Neuronal stem cell (in vitro differentiated cells): Measurements from ENCODE around the gene DMD.

Experiments used
- DNase-seq: peaks from one replicate; pipeline ENCODE4 v3.0.0-alpha.2; 2013; ENCODE audit warnings: low spot score
- H2AFZ ChIP-seq: one replicate; pipeline ENCODE4 v1.6.1; 2013; ENCODE audit warnings: mild to moderate bottlenecking, low read length, inconsistent platforms
- H2AK5ac ChIP-seq: 2 replicates; pipeline ENCODE4 v1.6.1; 2013; ENCODE audit warnings: low read depth, mild to moderate bottlenecking, inconsistent platforms, low read length, moderate library complexity, mixed read lengths
- H2BK120ac ChIP-seq: 2 replicates; pipeline ENCODE4 v1.6.1; 2013; ENCODE audit warnings: low read depth, mild to moderate bottlenecking, inconsistent platforms, low read length, moderate library complexity, mixed read lengths
- H2BK12ac ChIP-seq: one replicate; pipeline ENCODE4 v1.6.1; 2013; ENCODE audit warnings: low read length, inconsistent platforms
- H2BK15ac ChIP-seq: 2 replicates; pipeline ENCODE4 v1.6.1; 2013; ENCODE audit warnings: mild to moderate bottlenecking, low read length, inconsistent platforms, mixed read lengths
- H2BK5ac ChIP-seq: one replicate; pipeline ENCODE4 v1.6.1; 2013; ENCODE audit warnings: inconsistent platforms, mild to moderate bottlenecking, low read length, moderate library complexity
- H3K14ac ChIP-seq: one replicate; pipeline ENCODE4 v1.6.1; 2013; ENCODE audit warnings: low read length, inconsistent platforms
- H3K18ac ChIP-seq: 2 replicates; pipeline ENCODE4 v1.6.1; 2013; ENCODE audit warnings: low read length, inconsistent platforms
- H3K23ac ChIP-seq: 2 replicates; pipeline ENCODE4 v1.6.1; 2013; ENCODE audit warnings: low read depth, mild to moderate bottlenecking, mixed read lengths, low read length, inconsistent platforms; ENCODE audit not compliant: poor library complexity
- H3K27ac ChIP-seq: replicated peaks from 3 replicates; pipeline ENCODE4 v1.5.1; 2013; ENCODE audit warnings: low read length, inconsistent platforms
- H3K27me3 ChIP-seq, 3 experiments: 2 replicates each; pipeline ENCODE4 v1.6.1; 2013; ENCODE audit warnings: low read length in 3 of 3, mild to moderate bottlenecking in 2 of 3, inconsistent platforms in 1 of 3, low read depth in 1 of 3, mixed read lengths in 1 of 3, moderate library complexity in 1 of 3; ENCODE audit not compliant: control insufficient read depth in 3 of 3, insufficient read depth in 3 of 3
- H3K36me3 ChIP-seq, 2 donors: replicated peaks in 1 of 2; 2 replicates each; pipeline ENCODE4 v1.6.1; 2013; ENCODE audit warnings: low read length in 2 of 2; ENCODE audit not compliant: control insufficient read depth in 2 of 2, insufficient read depth in 2 of 2
- H3K4ac ChIP-seq: 2 replicates; pipeline ENCODE4 v1.6.1; 2013; ENCODE audit warnings: inconsistent platforms, mild to moderate bottlenecking, low read length, moderate library complexity
- H3K4me1 ChIP-seq, 2 donors: 1 replicate in 1 of 2; 2 replicates in 1 of 2; pipeline ENCODE4 v1.6.1; 2013; ENCODE audit warnings: low read length in 2 of 2, low read depth in 1 of 2; ENCODE audit not compliant: control insufficient read depth in 2 of 2, insufficient read depth in 1 of 2
- H3K4me2 ChIP-seq: one replicate; pipeline ENCODE4 v1.6.1; 2013; ENCODE audit warnings: mild to moderate bottlenecking, low read length, inconsistent platforms; ENCODE audit not compliant: insufficient read depth, poor library complexity, severe bottlenecking
- H3K4me3 ChIP-seq, 2 donors: 2 replicates each; pipeline ENCODE4 v1.5.1; 2013; ENCODE audit warnings: low read length in 2 of 2, mild to moderate bottlenecking in 2 of 2, inconsistent platforms in 1 of 2, moderate library complexity in 1 of 2
- H3K79me1 ChIP-seq: one replicate; pipeline ENCODE4 v1.6.1; 2013; ENCODE audit warnings: low read depth, mild to moderate bottlenecking, inconsistent platforms, low read length, moderate library complexity
- H3K9ac ChIP-seq: one replicate; pipeline ENCODE4 v1.6.1; 2013; ENCODE audit warnings: mild to moderate bottlenecking, low read depth, low read length, inconsistent platforms; ENCODE audit not compliant: poor library complexity
- H3K9me3 ChIP-seq, 2 donors: replicated peaks in 1 of 2; 2 replicates each; pipeline versions ENCODE3 to v1.6.1; 2013; ENCODE audit warnings: low read length in 2 of 2, mild to moderate bottlenecking in 2 of 2, inconsistent platforms in 1 of 2, low read depth in 1 of 2, mixed read lengths in 1 of 2, moderate library complexity in 1 of 2; ENCODE audit not compliant: control insufficient read depth in 2 of 2, insufficient read depth in 1 of 2
- H4K8ac ChIP-seq: one replicate; pipeline ENCODE4 v1.6.1; 2013; ENCODE audit warnings: low read depth, mild to moderate bottlenecking, inconsistent platforms, low read length, moderate library complexity
- H4K91ac ChIP-seq: one replicate; pipeline ENCODE4 v1.6.1; 2013; ENCODE audit warnings: low read length, low read depth, mild to moderate bottlenecking, inconsistent platforms; ENCODE audit not compliant: poor library complexity
- WGBS, 2 donors: extraction: QIAGEN DNeasy Blood & Tissue Kit; methylation state at CpG; one replicate each; pipeline ENCODE4 v1.1.7; 2013; ENCODE audit warnings: missing lambda C conversion rate in 2 of 2, mixed read lengths in 1 of 2; ENCODE audit not compliant: insufficient read length in 2 of 2, insufficient replicate concordance in 1 of 2; ENCODE audit errors: extremely low coverage in 2 of 2; 5-methylcytosine and 5-hydroxymethylcytosine counted together

Gene DMD

DNA sequence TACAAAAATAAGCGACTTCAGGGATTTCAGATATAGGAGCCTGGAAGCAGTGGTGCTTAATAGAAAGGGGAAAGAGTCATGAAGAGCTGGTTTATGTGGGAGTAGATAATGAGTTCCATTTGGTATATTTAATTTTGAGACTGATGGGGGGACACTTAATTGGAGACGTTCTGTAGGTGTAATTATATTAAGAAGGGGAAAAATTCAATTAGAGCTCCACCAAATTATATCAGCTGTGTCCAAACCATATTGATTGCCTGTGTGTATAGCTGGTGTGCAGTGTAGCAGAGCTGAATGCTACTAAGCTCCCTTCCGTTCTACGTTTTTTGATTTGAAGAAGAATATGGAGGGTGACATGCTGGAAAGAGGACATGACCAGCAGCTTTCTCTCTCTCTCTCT, 282.3 kb downstream of the DMD start:
- no peak overlapping the region for H4K91ac ChIP-seq
- H2AK5ac ChIP-seq = no peak overlapping the region
- no CpG with 5 or more reads among the region's 4 CpGs for WGBS, 2 donors
- H2BK12ac ChIP-seq = no peak overlapping the region
- H3K14ac ChIP-seq = no peak overlapping the region
- no peaks in the 10 kb centered on the region for H3K9me3 ChIP-seq
- H3K27me3 ChIP-seq = no peaks in the 10 kb centered on the region
- H3K9ac ChIP-seq = no peak overlapping the region
- no peak overlapping the region for H3K18ac ChIP-seq
- no peaks in the 10 kb centered on the region for H3K79me1 ChIP-seq
- no peaks in the 10 kb centered on the region for H3K4me1 ChIP-seq
- H3K27ac ChIP-seq = no peak overlapping the region
- no peak overlapping the region for H2BK15ac ChIP-seq
- DNase-seq = no peak
- H2BK120ac ChIP-seq = no peak overlapping the region
- no peak overlapping the region for H3K4me3 ChIP-seq
- H3K4me2 ChIP-seq = no peak overlapping the region
- H3K36me3 ChIP-seq = no peaks in the 10 kb centered on the region
- no peak overlapping the region for H2BK5ac ChIP-seq
- no peak overlapping the region for H3K23ac ChIP-seq
- no peak overlapping the region for H2AFZ ChIP-seq
- no peak overlapping the region for H3K4ac ChIP-seq
- H4K8ac ChIP-seq = no peak overlapping the region

DNA sequence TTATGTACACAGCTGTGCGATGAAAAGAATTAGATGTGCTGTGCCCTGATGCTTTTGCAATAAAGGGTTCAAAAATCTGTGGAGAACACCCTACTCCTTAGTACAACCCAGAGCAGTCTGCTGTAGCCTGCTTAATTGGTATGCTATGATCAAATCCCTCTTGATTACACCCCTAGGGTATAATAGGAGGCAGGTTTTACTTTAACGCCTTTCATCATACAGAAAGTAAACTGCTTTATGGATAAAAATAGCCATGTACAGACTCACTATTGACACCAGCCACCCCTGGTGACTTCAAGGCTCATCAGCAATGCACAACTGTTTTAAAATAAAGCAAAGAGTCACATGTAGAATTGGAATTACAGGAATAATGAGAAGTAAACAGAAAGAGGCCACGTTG, 315.3 kb downstream of the DMD start:
- H4K91ac ChIP-seq = no peak overlapping the region
- no peak overlapping the region for H2AFZ ChIP-seq
- H2BK5ac ChIP-seq = no peak overlapping the region
- no peak overlapping the region for H4K8ac ChIP-seq
- H2BK15ac ChIP-seq = no peak overlapping the region
- H3K36me3 ChIP-seq = no peaks in the 10 kb centered on the region
- H3K4ac ChIP-seq = no peak overlapping the region
- no peak overlapping the region for H3K4me3 ChIP-seq
- no peak overlapping the region for H3K23ac ChIP-seq
- H2AK5ac ChIP-seq = no peak overlapping the region
- WGBS, 2 donors = no CpG with 5 or more reads among the region's 3 CpGs
- peaks cover 0 to 3% (median 0%) of the 10 kb centered on the region in 3 experiments for H3K27me3 ChIP-seq
- H3K27ac ChIP-seq = no peak overlapping the region
- no peak overlapping the region for H3K14ac ChIP-seq
- H2BK120ac ChIP-seq = no peak overlapping the region
- H3K18ac ChIP-seq = no peak overlapping the region
- no peak for DNase-seq
- no peak overlapping the region for H3K4me2 ChIP-seq
- H3K9me3 ChIP-seq = no peaks in the 10 kb centered on the region
- no peaks in the 10 kb centered on the region for H3K4me1 ChIP-seq
- no peaks in the 10 kb centered on the region for H3K79me1 ChIP-seq
- H2BK12ac ChIP-seq = no peak overlapping the region
- no peak overlapping the region for H3K9ac ChIP-seq

DNA sequence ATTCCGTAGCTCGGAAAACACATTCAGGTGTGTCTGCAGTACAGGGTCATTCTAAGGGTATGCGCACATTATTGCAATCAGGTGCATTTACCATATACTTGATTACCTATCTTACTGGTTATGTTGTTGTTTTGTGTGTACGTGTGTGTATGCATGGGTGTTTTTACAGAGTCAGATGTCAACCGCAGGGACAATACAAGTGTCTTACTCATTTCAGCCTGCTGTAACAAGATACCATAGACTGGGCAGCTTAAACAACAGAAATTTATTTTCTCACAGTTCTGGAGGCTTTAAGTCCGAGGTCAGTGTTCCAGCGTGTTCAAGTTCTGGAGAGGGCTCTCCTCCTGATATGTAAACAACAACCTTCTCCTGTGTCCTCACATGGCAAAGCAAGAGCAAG, 316.7 kb downstream of the DMD start:
- Histone ChIP-seq H4K8ac (no peak overlapping the region), H3K36me3 (no peaks in the 10 kb centered on the region), H3K9me3 (no peaks in the 10 kb centered on the region), H3K4ac (no peak overlapping the region), H2BK15ac (no peak overlapping the region), H4K91ac (no peak overlapping the region), H3K18ac (no peak overlapping the region), H3K27me3 (peaks cover 0 to 3% (median 0%) of the 10 kb centered on the region in 3 experiments), H3K9ac (no peak overlapping the region), H2AK5ac (no peak overlapping the region), H3K14ac (no peak overlapping the region), H2BK120ac (no peak overlapping the region), H2BK5ac (no peak overlapping the region), H3K79me1 (no peaks in the 10 kb centered on the region), H2BK12ac (no peak overlapping the region), H3K4me3 (no peak overlapping the region), H3K4me2 (no peak overlapping the region), H2AFZ (no peak overlapping the region), H3K27ac (no peak overlapping the region), H3K23ac (no peak overlapping the region), H3K4me1 (no peaks in the 10 kb centered on the region)
- WGBS, 2 donors = no CpG with 5 or more reads among the region's 7 CpGs
- no peak for DNase-seq

DNA sequence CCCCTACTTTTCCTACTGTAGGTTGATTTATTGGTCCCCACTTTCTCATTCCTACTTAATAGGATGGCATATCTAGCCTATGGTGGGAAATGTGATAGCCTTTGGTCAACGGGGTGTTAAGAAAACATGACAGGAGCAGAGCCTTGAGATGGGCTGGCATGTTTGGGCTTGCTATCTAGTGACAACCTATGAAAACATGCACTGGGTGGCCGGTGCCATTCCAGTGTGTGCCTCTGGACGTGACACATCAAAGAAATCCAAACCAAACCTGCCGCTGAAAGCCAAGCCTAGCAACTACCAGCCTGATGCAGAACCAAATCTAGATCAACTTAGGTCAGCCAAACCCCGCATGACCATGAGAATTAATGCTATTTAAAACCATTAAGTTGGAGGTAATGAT, 317.6 kb downstream of the DMD start:
- no peaks in the 10 kb centered on the region for H3K9me3 ChIP-seq
- H3K4me1 ChIP-seq = no peaks in the 10 kb centered on the region
- no peak overlapping the region for H3K14ac ChIP-seq
- no peak overlapping the region for H3K4me3 ChIP-seq
- H3K27ac ChIP-seq = no peak overlapping the region
- no peak overlapping the region for H2AFZ ChIP-seq
- no CpG with 5 or more reads among the region's 5 CpGs for WGBS, 2 donors
- no peak for DNase-seq
- H3K27me3 ChIP-seq = peaks cover 0 to 3% (median 0%) of the 10 kb centered on the region in 3 experiments
- H2BK5ac ChIP-seq = no peak overlapping the region
- H3K79me1 ChIP-seq = no peaks in the 10 kb centered on the region
- no peak overlapping the region for H3K18ac ChIP-seq
- H3K4ac ChIP-seq = no peak overlapping the region
- no peaks in the 10 kb centered on the region for H3K36me3 ChIP-seq
- H2BK12ac ChIP-seq = no peak overlapping the region
- no peak overlapping the region for H3K9ac ChIP-seq
- no peak overlapping the region for H4K91ac ChIP-seq
- H2BK120ac ChIP-seq = no peak overlapping the region
- no peak overlapping the region for H2BK15ac ChIP-seq
- no peak overlapping the region for H3K23ac ChIP-seq
- no peak overlapping the region for H3K4me2 ChIP-seq
- no peak overlapping the region for H2AK5ac ChIP-seq
- no peak overlapping the region for H4K8ac ChIP-seq
